Nephron (organoid): ENCODE measurements around the gene ITGA11.

ENCODE experiments used
- H3K27ac Mint-ChIP-seq, 3 experiments: 2 replicates each; pipeline ENCODE4 v1.8.0; 2020; ENCODE audit warnings: mixed read lengths in 3 of 3, mild to moderate bottlenecking in 2 of 3, moderate library complexity in 1 of 3
- H3K27me3 Mint-ChIP-seq: 2 replicates; pipeline ENCODE4 v1.8.0; 2021; ENCODE audit warnings: low read depth, mild to moderate bottlenecking, moderate library complexity, mixed read lengths
- H3K36me3 Mint-ChIP-seq: 2 replicates; pipeline ENCODE4 v1.8.0; 2020; ENCODE audit warnings: low read depth, mixed read lengths
- H3K4me1 Mint-ChIP-seq: 2 replicates; pipeline ENCODE4 v1.8.0; 2020; ENCODE audit warnings: mixed read lengths
- H3K4me3 Mint-ChIP-seq, 3 experiments: 2 replicates each; pipeline ENCODE4 v1.8.0; 2020; ENCODE audit warnings: mild to moderate bottlenecking in 3 of 3, mixed read lengths in 3 of 3, moderate library complexity in 2 of 3
- H3K9me3 Mint-ChIP-seq: 2 replicates; pipeline ENCODE4 v1.8.0; 2020; ENCODE audit warnings: mixed read lengths
- CTCF ChIP-seq, 3 experiments: fragments of 200-600 bp; sonication (generic); IDR thresholded peaks; one replicate each; pipeline ENCODE4 v1.5.0; 2021; ENCODE audit warnings: antibody characterized with exemption in 3 of 3; ENCODE audit not compliant: unreplicated experiment in 3 of 3

The ITGA11 gene

GRCh38 chr15:68463444-68463843 is 31.5 kb upstream of the ITGA11 start:
- Mint-ChIP-seq H3K9me3 (no peaks in the 10 kb centered on the region), H3K27ac (no peak overlapping the region), H3K4me1 (peaks cover 10% of the 10 kb centered on the region), H3K4me3 (no peak overlapping the region), H3K27me3 (peaks cover 5% of the 10 kb centered on the region), H3K36me3 (no peaks in the 10 kb centered on the region)
- TF ChIP-seq CTCF (IDR thresholded peaks at IDR 0.05; ENCODE audit: unreplicated experiment in 3 of 3): no peak

GRCh38 chr15:68460166-68460565 is 28.2 kb upstream of the ITGA11 start:
- peaks cover 2% of the 10 kb centered on the region for H3K9me3 Mint-ChIP-seq
- H3K27me3 Mint-ChIP-seq: peaks cover 5% of the 10 kb centered on the region
- peaks cover 4% of the 10 kb centered on the region for H3K4me1 Mint-ChIP-seq
- no peak overlapping the region for H3K27ac Mint-ChIP-seq
- H3K4me3 Mint-ChIP-seq: no peak overlapping the region
- H3K36me3 Mint-ChIP-seq: no peaks in the 10 kb centered on the region
- TF ChIP-seq CTCF (IDR thresholded peaks at IDR 0.05; ENCODE audit: unreplicated experiment in 3 of 3): no peak

DNA sequence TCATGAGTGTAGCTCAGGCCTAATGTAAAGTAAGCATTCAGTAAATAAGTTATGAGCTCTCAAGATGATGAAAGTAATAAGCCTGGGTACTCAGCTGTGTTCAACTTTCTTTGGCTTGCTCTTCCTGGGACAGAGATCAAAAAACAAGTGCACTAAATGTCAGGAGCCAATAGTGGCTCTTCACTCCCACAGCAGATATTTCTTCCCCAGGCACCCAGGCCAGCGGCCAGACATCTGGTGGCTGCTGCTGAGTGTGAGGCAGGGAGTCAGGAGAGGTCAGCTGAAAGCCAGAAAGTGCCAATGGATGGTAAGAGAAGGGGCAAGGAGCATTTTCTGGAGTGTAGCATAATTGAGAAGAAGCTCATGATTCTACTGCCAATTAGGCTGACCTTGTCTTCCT is 18.2 kb upstream of the ITGA11 start:
- H3K27me3 Mint-ChIP-seq: peaks cover 5% of the 10 kb centered on the region

DNA sequence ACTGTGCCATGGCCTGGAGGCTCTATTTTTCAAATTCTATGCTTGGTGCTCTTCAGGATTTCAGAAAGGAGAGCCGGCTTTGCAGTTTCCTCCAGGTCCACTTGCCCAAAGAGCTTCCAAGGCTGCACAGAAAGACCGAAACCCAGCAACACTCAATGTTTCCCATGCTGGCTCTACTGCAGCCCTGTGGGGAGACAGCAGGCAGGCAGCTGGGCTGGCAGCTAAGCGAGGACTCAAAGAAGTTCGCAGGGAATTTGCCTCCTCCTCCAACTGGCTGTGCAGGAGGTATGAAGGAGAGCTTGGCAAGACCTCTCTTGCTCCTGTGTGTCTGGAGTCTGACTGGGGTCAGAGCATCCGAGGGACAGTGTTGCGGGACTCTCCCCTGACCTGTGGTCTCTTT is 17.4 kb upstream of the ITGA11 start:
- H3K4me1 Mint-ChIP-seq: peaks cover 10% of the 10 kb centered on the region
- no peak overlapping the region for H3K4me3 Mint-ChIP-seq
- H3K27me3 Mint-ChIP-seq: peaks cover 5% of the 10 kb centered on the region
- peaks cover 11% of the 10 kb centered on the region for H3K9me3 Mint-ChIP-seq
- TF ChIP-seq CTCF (IDR thresholded peaks at IDR 0.05; ENCODE audit: unreplicated experiment in 3 of 3): no peak
- H3K27ac Mint-ChIP-seq: no peak overlapping the region
- H3K36me3 Mint-ChIP-seq: peaks cover 4% of the 10 kb centered on the region

More for the DNA sequence above, 18.2 kb upstream of the ITGA11 start:
- H3K9me3 Mint-ChIP-seq: peaks cover 12% of the 10 kb centered on the region
- H3K36me3 Mint-ChIP-seq: peaks cover 4% of the 10 kb centered on the region
- H3K27ac Mint-ChIP-seq: no peak overlapping the region
- peaks cover 10% of the 10 kb centered on the region for H3K4me1 Mint-ChIP-seq
- H3K4me3 Mint-ChIP-seq: no peak overlapping the region
- TF ChIP-seq CTCF (IDR thresholded peaks at IDR 0.05; ENCODE audit: unreplicated experiment in 3 of 3): no peak

GRCh38 chr15:68447976-68448755 is 16.2 kb upstream of the ITGA11 start:
- Mint-ChIP-seq H3K4me1 (peaks cover 15% of the 10 kb centered on the region), H3K36me3 (peaks cover 4% of the 10 kb centered on the region), H3K4me3 (no peak overlapping the region), H3K9me3 (peaks cover 9% of the 10 kb centered on the region), H3K27ac (no peak overlapping the region), H3K27me3 (peaks cover 5% of the 10 kb centered on the region)
- no peak for TF ChIP-seq CTCF (IDR thresholded peaks at IDR 0.05; ENCODE audit: unreplicated experiment in 3 of 3)

DNA sequence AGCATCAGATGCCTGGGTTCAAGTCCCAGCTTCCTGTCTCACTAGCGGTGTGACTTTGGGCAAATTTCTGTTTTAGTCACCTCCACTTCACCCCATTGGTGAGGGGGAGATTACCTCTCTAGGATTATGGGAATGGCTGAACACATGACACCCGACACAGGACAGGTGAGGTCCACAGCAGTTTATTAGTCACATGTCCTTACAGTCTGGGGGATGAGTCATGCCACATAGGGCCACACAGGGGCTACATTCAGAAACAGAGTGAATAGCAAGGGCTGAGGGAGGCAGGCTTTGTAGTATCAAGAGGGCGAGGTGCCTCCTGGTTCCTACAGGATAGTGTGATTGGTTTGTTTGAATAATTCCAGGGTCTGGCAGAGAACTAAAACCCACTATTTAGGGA is 15.2 kb upstream of the ITGA11 start:
- H3K9me3 Mint-ChIP-seq: peaks cover 6% of the 10 kb centered on the region
- H3K4me1 Mint-ChIP-seq: peaks cover 22% of the 10 kb centered on the region
- peaks cover 4% of the 10 kb centered on the region for H3K36me3 Mint-ChIP-seq
- H3K27me3 Mint-ChIP-seq: peaks cover 5% of the 10 kb centered on the region
- no peak for TF ChIP-seq CTCF (IDR thresholded peaks at IDR 0.05; ENCODE audit: unreplicated experiment in 3 of 3)
- no peak overlapping the region for H3K4me3 Mint-ChIP-seq
- no peak overlapping the region for H3K27ac Mint-ChIP-seq
